Middle frontal gyrus (tissue), 1 donor: ENCODE results near the gene KRTAP19-3.
"Not testable (repeated sequence)": the region's sequence is repeated elsewhere in the genome, so short reads cannot be mapped to it uniquely, and the experiment has no call there.

Experiments
- DNase-seq: peaks from one replicate; pipeline ENCODE4 v3.0.0-alpha.2; 2015; ENCODE audit warnings: low spot score; ENCODE audit errors: extremely low spot score

Gene KRTAP19-3

DNA sequence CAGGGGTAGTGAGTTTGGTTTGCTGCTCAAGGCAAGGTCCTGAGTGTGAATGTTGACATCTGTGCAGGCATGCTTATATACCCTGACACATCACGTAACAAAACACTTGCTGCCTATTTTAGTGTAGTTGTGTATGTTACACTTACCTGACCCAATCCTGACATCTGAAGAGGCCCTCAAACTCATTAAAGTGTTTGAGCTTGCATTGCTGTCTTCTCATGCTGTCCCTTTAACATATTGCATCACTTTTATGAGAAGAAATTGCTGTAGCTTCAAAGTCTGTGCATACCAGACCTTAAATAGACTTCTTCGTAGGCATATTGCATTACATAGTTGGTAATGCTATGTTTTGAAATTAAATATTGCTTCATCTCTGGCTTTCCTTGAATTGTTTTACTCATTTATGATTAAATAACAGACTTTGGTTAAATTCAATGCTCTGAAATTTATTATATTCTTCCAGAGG is at the start of gene KRTAP19-3:
KRTAP19-3 (minus strand) TSS at position 51 of the 466 bp plus-strand sequence. CDS start 56 bp downstream, outside the sequence.
- DNase-seq: no peak

DNA sequence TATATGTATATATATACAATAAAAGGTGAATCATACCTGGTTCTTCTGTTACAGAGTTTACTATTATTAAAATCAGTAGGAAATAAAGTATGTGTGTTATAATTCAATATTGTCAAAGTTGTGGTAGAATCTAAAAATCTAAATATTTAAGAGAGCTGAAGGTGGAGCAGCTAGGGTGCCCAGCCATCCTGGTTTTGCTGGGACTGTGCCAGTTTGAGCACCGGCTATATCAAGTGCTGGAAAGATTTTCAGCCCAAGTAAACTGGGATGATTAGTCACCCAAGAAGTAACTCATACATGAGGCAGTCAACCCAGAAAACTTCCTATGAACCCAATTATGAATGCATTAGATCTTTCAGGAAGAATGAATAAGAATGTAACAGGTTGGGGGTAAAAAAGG is 27.1 kb upstream of the KRTAP19-3 start:
- no peak for DNase-seq

DNA sequence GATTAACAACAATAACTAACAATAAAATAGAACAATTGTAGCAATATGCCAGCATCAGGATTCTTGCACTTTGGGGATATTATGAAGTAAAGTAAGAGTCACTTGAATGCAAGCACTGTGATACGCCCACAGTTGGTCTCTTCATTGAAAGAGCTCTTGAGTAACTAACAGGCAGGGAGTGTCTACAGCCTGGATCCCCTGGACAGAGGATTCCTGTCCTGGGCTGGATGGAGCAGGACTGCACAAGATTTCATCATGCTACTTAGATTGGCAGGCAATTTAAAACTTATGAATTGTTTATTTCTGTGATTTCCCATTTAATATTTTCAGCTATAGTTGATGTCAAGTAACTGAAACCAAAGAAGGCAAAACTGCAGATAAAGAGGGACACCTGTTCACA is 23.9 kb upstream of the KRTAP19-3 start:
- no peak for DNase-seq

DNA sequence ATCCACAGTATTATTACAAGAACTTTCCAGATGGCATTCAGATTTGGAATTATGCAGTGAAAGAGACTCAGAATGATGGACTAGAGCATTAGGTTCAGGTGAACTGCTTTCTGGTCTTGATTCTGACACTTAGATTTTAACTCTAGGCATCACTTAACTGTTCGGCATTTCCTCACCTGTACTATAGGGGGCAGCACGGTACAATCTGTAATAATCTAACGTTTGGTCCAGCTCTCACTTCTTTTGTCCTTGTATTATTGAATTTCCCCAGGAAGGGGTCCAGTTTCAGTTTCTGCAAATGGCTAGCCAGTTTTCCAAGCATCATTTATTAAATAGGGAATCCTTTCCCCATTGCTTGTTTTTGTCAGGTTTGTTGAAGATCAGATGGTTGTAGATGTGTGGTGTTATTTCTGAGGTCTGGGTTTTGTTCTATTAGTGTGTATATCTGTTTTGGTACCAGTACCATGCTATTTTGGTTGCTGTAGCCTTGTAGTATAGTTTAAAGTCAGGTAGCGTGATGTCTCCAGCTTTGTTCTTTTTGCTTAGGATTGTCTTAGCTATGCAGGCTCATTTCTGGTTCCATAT is 13.9 kb upstream of the KRTAP19-3 start:
- DNase-seq: not testable (repeated sequence)

DNA sequence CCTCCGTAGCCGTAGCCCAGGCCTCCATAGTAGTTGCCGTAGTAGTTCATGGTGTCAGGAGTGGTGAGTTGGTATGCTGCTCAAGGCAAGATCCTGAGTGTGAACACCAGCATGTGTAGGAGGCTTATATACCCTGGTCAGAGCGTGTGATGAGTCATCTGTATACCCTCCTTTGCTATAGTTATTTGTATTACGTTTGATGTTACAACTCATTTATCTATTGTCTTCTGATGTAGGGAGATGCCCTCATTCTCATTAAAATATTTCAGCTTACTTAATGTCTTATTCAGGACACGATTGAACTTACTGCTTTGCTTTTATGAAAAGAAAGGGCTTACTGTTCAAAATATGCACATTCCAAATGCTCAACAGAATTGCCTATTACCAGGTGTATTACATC is 10.2 kb upstream of the KRTAP19-3 start, which contains the start of gene KRTAP19-5:
KRTAP19-5 (minus strand) TSS at position 101 of the 400 bp plus-strand sequence; CDS start at position 50, 51 bp downstream.
- no peak for DNase-seq

DNA sequence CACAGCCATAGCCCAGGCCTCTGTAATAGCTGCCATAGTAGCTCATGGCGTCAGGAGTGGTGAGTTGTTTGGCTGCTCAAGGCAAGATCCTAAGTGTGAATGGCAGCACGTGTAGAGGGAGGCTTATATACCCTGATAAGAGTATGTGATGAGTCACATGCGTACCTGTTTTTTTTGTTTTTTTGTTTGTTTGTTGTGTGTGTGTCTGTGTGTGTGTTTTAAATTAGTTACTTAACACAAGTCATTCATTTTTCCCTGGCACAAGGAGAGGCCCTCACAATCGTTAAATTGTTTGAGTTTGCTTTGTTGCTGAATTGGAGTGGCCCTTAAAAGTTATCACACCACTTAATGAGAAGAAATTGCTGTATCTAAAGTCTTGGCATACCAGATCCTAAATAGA is 5.3 kb upstream of the KRTAP19-3 start, which contains the start of gene KRTAP19-4:
KRTAP19-4 (minus strand) TSS at position 101 of the 400 bp plus-strand sequence; CDS start at position 46, 55 bp downstream.
- DNase-seq: no peak

DNA sequence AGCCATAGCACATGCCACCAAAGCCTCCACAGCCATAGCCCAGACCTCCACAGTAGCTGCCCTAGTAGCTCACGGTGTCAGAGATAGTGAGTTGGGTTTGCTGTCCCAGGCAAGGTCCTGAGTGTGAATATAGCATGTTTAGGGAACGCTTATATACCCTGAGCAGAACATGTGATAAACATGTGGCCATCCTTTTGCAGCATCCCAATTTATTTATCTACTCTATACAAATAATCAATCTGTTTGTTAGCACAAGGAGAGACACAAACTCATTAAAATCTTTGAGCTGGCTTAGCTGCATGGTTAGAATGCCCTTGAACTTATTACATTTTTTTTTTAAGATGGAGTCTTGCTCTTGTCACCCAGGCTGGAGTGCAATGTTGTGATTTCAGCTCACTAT is 4.5 kb downstream of the KRTAP19-3 start, which contains the start of gene KRTAP19-2:
KRTAP19-2 (minus strand) TSS at position 101 of the 400 bp plus-strand sequence; CDS start at position 13, 88 bp downstream.
- DNase-seq: no peak

DNA sequence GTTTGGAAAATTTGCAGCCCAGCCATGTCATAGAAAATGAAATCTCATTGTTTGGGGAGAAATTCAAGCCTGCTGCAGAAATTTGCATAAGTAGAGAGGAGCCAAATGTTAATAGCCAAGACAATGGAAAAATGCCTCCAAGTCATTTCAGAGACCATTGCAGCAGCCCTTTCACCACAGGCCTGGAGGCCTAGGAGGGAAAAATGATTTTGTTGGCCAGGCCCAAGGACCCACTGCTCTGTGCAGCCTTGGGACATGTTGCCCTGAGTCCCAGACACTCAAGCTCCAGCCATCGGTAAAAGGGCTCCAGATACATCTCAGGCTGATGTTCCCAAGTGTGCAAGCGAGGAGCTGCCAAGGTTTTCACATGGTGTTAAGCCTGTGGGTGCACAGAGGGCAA is 5.6 kb downstream of the KRTAP19-3 start:
- DNase-seq: no peak

DNA sequence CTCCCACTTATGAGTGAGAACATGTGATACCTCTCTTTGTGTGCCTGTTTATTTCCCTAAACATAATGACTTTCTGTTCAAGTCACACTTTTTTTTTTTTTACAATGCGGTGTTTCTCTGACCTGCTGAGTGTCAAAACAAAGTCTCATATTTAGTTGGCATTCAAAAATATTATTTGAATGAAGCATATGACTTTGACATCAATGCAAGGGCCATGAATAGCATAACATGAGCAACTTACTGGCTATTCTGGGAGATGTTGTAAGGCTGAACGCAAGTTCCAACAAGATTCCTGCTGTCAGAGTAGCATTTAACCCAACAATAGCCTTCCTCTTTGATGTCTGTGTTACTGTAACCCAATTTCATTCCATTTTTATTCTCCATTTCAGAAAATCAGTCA is 9.7 kb downstream of the KRTAP19-3 start:
- DNase-seq: no peak

DNA sequence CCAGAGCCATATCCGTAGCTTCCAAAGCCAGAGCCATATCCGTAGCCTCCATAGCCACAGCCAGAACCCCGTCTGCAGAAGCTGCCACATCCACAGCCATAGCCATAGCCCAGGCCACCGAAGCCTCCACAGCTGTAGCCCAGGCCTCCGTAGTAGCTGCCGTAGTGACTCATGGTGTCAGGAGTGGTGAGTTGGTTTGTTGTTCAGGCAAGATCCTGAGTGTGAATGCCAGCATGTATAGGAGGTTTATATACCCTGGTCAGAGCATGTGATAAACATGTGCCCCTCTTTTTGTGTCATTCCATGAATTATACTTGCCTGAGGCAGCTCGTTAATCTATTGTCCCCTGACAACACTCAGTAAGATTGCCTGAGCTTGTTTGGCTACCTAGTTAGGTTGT is 11.7 kb downstream of the KRTAP19-3 start, which contains the start of gene KRTAP19-1:
KRTAP19-1 (minus strand) TSS at position 223 of the 400 bp plus-strand sequence; CDS start at position 173, 50 bp downstream.
- DNase-seq: no peak

DNA sequence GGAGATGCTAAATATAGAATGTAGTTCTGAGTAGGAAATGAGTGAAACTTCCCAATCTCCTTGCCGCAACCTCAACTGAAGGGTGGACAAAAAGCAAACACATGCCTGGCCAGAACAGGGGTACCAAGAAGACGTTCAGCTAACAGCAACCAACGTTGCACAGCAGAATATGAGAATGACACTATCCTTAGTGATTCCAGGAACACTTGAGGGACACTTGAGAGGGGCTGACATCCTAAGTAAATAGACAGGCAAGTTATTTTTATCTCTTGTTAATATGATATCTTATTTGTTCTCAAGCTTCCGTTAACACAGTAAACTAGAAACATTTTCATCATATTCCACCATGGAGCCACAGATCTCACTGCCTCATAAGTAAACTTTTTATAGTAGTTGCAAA is 12.6 kb downstream of the KRTAP19-3 start:
- DNase-seq: no peak

DNA sequence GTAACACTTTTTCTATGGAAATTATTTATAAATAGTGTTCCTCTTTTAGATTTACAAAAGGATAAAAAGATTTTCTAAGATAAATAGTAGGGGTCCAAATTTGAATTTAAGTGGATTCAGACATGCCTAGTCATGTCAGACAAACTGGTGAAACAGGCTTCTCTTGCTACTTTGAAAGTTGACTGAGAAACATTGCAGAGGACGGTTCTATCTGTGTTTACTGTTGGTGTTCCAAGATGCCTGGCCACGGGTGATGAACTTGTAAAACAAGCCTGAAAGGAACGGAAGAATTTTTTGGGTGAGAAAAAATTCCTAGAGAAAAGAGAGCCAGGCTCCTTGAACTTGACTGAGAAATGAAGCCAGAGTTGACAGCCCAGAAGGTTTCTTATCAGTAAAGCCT is 13.8 kb downstream of the KRTAP19-3 start:
- DNase-seq: no peak

DNA sequence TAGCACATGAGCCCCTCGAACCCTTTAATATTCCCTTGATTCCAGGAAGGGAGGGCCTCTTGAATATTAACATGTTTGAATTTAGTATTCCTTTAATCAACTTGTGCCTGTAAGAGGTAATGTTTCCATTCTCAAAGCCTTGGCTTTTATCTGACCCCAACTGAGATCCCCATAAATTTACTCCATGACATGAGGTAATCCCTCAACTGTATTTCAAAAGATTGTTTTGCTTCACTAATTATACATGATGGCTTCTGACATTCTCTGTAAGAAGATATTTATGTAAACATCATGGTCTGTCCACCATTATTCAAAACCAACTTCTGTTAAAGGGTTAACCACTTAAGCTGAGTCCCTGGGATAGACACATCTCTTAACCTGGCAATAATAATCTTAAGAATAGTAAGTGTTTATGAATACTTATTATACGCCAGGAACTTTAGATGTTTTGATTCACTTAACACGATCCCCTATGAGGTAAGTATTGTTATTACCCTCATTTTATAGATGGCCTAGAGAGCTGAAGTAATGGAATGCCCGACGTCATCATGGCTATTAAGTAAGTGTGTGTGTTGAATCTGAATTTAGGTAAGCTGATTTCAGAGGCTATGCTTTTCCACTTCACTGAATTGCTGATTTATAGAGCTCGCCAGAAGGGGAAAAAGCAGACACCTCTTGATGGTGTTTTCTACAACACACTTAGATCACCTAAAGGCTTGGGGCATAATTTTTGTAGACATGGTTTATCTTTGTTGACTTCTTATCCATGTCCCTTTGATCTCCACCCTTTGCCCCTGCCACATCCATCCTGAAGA is 22.7 kb downstream of the KRTAP19-3 start:
- DNase-seq: no peak

DNA sequence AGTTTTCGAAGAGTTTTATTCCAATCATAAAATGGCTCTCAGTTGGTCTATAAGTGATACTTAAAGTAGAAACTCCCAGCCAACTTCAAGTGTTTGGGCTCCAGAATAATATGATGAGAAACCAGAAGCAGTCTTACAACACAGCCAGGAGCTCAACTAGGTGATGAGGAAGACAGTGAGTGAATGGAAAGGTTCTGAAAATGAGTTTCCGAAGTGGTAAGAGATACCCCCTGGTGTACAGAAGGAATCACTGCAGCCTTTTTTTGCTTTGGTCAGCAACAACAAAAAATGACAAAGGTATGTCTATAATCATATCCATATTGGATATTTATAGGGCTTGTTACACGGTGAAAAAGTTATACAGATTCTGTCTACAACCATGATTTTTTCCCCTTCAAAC is 28.1 kb downstream of the KRTAP19-3 start:
- no peak for DNase-seq

DNA sequence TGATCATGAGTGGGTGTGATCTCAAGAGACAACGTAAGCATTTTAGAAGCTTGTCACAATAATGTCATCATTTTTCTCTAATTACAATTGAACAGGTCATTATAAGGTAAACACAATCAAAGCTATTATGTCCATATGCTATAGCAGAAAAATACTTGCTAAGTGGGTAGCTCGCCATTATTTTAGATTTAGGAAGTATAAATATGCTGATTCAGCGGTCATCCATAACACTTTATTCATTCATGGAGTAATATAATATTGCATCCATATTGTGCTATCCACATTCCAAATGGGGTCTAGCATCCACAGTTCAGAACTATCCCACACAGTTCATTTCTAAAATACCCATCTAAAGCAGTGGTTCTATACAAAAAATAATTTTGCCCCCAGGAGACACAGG is 43.3 kb downstream of the KRTAP19-3 start:
- DNase-seq: no peak

DNA sequence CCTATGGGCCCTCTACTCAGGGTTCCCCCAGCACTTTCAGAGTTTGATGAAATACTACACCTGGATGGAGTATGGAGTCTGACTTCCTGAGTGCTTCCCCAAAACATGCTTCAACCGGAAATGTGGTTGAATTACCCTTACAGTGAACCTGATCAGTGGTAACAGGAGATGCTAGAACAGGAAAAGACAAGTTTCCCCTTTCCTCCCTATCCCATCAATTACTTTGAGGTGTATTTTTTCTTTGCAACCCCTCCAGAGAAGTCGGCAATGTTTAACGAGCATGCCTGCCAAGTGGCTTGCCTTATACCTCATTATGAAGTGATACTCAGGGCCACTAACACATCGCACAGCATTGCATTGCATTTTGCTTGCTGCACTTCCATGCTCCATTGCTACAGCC is 44.8 kb downstream of the KRTAP19-3 start:
- no peak for DNase-seq

DNA sequence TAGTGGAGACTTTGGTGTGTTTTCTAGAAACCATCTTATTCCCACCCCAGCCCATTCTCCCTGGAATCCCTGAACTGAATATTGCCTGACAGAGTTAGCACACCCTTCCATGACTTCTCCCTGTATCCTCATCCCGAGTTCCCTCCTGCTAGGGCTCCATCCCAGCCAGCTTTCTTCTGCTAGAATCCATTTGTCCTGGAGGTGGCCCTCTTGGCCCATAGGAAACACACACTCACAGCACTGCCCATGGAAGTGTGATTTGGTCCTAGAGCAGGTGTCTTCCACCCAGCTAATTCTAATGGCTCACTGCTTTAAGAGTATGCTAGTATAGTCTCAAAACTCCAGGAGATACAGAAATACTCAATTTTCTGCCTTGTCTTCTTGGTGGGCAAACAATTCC is 47.6 kb downstream of the KRTAP19-3 start:
- DNase-seq: no peak

DNA sequence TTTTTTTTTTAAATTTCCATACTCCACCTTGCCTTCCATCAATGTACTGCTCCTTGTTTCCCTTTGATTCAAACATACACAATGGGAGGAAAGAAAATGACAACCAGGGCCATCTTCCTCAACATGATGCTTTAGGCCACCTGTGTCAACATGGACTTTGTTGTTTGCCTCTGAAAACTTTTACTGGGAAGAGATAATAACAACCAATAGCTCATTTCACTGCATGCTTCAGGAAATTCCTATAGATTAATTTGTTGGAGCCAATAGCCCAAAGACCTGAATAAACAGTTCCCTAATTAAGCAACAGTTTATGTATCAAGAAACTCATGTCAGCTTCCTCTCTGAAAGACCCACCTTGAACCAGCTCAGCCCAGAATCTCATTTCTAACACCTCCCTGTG is 48.6 kb downstream of the KRTAP19-3 start:
- no peak for DNase-seq
